BJ (cell line): ENCODE measurements around the gene TMCO2. TPM values are rescaled to one million over a fixed set of nuclear protein-coding genes. Genes with fewer than 3 reads are reported as not detected.

ENCODE experiments used
- CTCF ChIA-PET: fragments of 350-600 bp; formaldehyde crosslinking; extraction: SDS; loops from one replicate; lab custom pipeline; 2021; ENCODE audit warnings: antibody characterized with exemption, inconsistent platforms; lab: Yijun Ruan, JAX
- POLR2A ChIA-PET: fragments of 300-600 bp; sonication (Branson Sonifier 250); formaldehyde crosslinking; extraction: SDS; loops from one replicate; lab custom pipeline; 2021; ENCODE audit warnings: antibody characterized with exemption; lab: Charles Lee
- DNase-seq: peaks from one replicate; pipeline ENCODE4 v3.0.0-alpha.2; 2011; ENCODE audit warnings: low read depth
- H3K27me3 ChIP-seq: 2 replicates; pipeline ENCODE4 v1.6.0; 2011; ENCODE audit warnings: low read length; ENCODE audit not compliant: control insufficient read depth, insufficient read depth
- H3K36me3 ChIP-seq: 2 replicates; pipeline ENCODE4 v1.5.1; 2011; ENCODE audit warnings: low read length; ENCODE audit not compliant: control insufficient read depth, insufficient read depth
- H3K4me3 ChIP-seq: 2 replicates; pipeline ENCODE4 v1.5.1; 2011; ENCODE audit warnings: low read depth, mild to moderate bottlenecking, control low read depth, low read length
- polyA plus RNA-seq: library from polyadenylated mRNA; depleted of rRNA; stranded (reverse); fragments of >200 nt; gene quantifications from 2 replicates; pipeline ENCODE4 v1.2.3, GENCODE V29; 2011
- TF ChIP-seq, protein P1 (sequence below): IDR thresholded peaks from 2 replicates; pipeline ENCODE4 v1.5.1; 2011; ENCODE audit warnings: low read depth, mild to moderate bottlenecking, control low read depth, inconsistent platforms, low read length, moderate library complexity; ENCODE audit not compliant: insufficient read depth

TMCO2 gene
- polyA plus RNA-seq, 1 experiment = not detected

DNA sequence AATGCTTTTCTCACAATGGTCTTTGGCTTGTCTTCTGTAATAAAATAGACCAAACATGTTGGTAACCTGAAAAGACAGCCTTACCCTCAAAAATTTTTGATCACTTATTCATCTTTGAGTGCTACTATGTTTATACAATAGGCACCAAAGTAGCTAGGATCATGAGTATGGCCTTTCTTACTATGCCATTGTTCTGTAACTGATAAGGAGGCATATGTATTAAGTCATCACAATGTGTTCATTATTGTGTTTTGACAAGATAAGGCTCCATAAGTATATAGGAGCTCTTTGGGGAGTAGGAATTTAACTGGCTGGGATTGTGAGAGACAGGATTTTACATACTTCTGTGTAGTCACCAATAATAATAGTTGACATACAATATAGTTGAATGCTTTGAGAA is 675 bp downstream of the TMCO2 start:
- CTCF ChIA-PET = no interaction called here
- Histone ChIP-seq H3K36me3 (no peaks in the 10 kb centered on the region), H3K27me3 (no peaks in the 10 kb centered on the region), H3K4me3 (no peak overlapping the region)
- POLR2A ChIA-PET = no interaction called here
- TF ChIP-seq, protein P1, sequence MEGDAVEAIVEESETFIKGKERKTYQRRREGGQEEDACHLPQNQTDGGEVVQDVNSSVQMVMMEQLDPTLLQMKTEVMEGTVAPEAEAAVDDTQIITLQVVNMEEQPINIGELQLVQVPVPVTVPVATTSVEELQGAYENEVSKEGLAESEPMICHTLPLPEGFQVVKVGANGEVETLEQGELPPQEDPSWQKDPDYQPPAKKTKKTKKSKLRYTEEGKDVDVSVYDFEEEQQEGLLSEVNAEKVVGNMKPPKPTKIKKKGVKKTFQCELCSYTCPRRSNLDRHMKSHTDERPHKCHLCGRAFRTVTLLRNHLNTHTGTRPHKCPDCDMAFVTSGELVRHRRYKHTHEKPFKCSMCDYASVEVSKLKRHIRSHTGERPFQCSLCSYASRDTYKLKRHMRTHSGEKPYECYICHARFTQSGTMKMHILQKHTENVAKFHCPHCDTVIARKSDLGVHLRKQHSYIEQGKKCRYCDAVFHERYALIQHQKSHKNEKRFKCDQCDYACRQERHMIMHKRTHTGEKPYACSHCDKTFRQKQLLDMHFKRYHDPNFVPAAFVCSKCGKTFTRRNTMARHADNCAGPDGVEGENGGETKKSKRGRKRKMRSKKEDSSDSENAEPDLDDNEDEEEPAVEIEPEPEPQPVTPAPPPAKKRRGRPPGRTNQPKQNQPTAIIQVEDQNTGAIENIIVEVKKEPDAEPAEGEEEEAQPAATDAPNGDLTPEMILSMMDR = no peak
- no peak for DNase-seq

GRCh38 chr1:40251456-40251855 is 3.7 kb downstream of the TMCO2 start:
- POLR2A ChIA-PET = no interaction called here
- no peak overlapping the region for H3K4me3 ChIP-seq
- H3K36me3 ChIP-seq = no peaks in the 10 kb centered on the region
- no peaks in the 10 kb centered on the region for H3K27me3 ChIP-seq
- TF ChIP-seq, protein P1 = no peak
- CTCF ChIA-PET = no interaction called here
- no peak for DNase-seq

- Histone ChIP-seq H3K27me3 (no peaks in the 10 kb centered on the region), H3K4me3 (no peak overlapping the region), H3K36me3 (no peaks in the 10 kb centered on the region)
- POLR2A ChIA-PET = no interaction called here
- TF ChIP-seq, protein P1 = no peak
- CTCF ChIA-PET = no interaction called here
- no peak for DNase-seq
These were observed 4.9 kb downstream of the TMCO2 start for GRCh38 chr1:40252601-40253000.

- TF ChIP-seq, protein P1 = no peak
- Histone ChIP-seq H3K27me3 (no peaks in the 10 kb centered on the region), H3K36me3 (no peaks in the 10 kb centered on the region; the same call in 1 of the 2 replicates), H3K4me3 (no peak overlapping the region)
- ChIA-PET CTCF (interaction anchor here (1.2 kb wide), 1 partner anchor 60 kb away, joined by 4 read pairs; no protein-coding TSS in a partner anchor), POLR2A (no interaction called here)
- no peak for DNase-seq
These were observed 7.5 kb downstream of the TMCO2 start for GRCh38 chr1:40255231-40255630.

DNA sequence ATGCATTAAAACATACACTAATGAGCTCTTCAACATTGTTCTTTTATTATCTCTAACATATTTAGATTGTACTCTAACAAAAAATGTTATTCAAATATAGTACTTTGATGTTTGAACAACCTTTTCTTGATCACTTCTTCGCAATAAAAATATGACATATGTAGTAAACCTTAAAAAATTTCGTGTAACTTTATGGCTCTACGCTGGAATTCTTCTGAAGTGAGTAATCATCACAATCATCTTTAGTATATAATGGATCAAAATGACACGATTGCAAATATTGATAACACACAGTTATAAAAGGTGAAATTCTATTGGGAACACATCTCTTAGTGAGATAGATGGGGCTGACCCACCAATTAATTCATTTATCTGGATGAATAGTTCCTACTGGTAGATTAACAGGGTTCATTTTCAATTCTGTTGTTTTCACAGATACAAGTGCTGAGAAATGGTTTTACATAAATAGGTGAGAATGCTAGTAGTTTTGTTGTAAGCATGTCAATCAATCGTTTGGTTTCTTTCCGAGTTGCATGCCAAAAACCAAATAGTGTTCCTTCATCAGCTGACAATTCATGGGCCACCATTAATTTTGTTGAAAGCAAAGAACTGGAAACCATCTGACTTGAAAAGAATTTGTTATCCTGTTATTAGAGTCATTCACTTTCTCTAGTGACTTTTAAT is 8.8 kb downstream of the TMCO2 start:
- peak overlapping the region; percentile 87 for H3K4me3 ChIP-seq
- peaks cover 3% of the 10 kb centered on the region for H3K36me3 ChIP-seq
- CTCF ChIA-PET = interaction anchor here (1.0 kb wide), 2 partner anchors 11 to 82 kb away, joined by 3 to 4 read pairs; no protein-coding TSS in a partner anchor
- TF ChIP-seq, protein P1 = no peak
- no peak for DNase-seq
- POLR2A ChIA-PET = no interaction called here
- H3K27me3 ChIP-seq = no peaks in the 10 kb centered on the region
